Hepatocyte (in vitro differentiated cells): ENCODE measurements around the gene RCN1.

Source experiments
- EZH2 ChIP-seq: fragments of 200-600 bp; sonication (generic); IDR thresholded peaks from 2 replicates; pipeline ENCODE4 v1.6.1; 2016; ENCODE audit warnings: antibody characterized with exemption, mild to moderate bottlenecking, borderline replicate concordance
- EZH2phosphoT487 ChIP-seq: fragments of 200-600 bp; sonication (generic); IDR thresholded peaks from one replicate; pipeline ENCODE4 v1.6.1; 2018; ENCODE audit warnings: antibody characterized with exemption, mild to moderate bottlenecking, low read depth, moderate library complexity; ENCODE audit not compliant: unreplicated experiment, severe bottlenecking
- TF ChIP-seq, protein P1 (sequence below): fragments of 200-600 bp; sonication (generic); IDR thresholded peaks from 2 replicates; pipeline ENCODE4 v1.5.1; 2016; ENCODE audit warnings: antibody characterized with exemption, mild to moderate bottlenecking; ENCODE audit not compliant: poor library complexity

DNA sequence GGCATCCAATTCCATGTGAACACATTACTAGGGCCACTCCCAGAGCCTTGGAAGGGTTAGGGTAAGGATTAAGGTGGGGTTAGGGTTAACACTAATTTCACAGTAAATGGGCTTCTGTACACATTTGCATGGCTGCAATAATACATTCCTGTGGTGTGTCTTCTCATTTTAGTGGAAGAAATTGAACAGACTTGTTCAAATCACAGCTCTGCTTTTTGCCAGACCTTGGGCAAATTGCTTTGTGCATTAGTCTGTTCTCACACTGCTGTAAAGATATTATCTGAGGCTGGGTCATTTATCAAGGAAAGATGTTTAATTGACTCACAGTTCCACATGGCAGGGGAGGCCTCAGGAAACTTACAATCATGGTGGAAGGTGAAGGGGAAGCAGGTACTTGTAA is 45.4 kb upstream of the RCN1 start:
- TF ChIP-seq EZH2 (no peak), EZH2phosphoT487 (no peak)
- TF ChIP-seq, protein P1, sequence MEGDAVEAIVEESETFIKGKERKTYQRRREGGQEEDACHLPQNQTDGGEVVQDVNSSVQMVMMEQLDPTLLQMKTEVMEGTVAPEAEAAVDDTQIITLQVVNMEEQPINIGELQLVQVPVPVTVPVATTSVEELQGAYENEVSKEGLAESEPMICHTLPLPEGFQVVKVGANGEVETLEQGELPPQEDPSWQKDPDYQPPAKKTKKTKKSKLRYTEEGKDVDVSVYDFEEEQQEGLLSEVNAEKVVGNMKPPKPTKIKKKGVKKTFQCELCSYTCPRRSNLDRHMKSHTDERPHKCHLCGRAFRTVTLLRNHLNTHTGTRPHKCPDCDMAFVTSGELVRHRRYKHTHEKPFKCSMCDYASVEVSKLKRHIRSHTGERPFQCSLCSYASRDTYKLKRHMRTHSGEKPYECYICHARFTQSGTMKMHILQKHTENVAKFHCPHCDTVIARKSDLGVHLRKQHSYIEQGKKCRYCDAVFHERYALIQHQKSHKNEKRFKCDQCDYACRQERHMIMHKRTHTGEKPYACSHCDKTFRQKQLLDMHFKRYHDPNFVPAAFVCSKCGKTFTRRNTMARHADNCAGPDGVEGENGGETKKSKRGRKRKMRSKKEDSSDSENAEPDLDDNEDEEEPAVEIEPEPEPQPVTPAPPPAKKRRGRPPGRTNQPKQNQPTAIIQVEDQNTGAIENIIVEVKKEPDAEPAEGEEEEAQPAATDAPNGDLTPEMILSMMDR: no peak
